WTC11 (cell line): ENCODE data around the gene RAP1GAP. TPM values are rescaled to one million over a fixed set of nuclear protein-coding genes. Genes with fewer than 3 reads are reported as not detected.
A peak's percentile ranks its signal among the peaks of the same experiment; 100 is the strongest.

Experiments
- ATAC-seq: fragments of 200-7000 bp; cut with Tn5 transposase; 2 replicates; pipeline ENCODE4 v1.10.0; 2021; ENCODE audit warnings: mild to moderate bottlenecking, moderate library complexity
- CTCF ChIA-PET: fragments of 300-600 bp; sonication (Branson Sonifier 250); formaldehyde crosslinking; loops from one replicate; lab custom pipeline; 2021; ENCODE audit warnings: antibody characterized with exemption; lab: Charles Lee
- POLR2A ChIA-PET: fragments of 350-600 bp; sonication (Branson Sonifier 250); formaldehyde crosslinking; loops from one replicate; lab custom pipeline; 2021; ENCODE audit warnings: antibody characterized with exemption; lab: Charles Lee
- DNase-seq: peaks from one replicate; pipeline ENCODE4 v3.0.0; 2021; ENCODE audit warnings: low spot score
- H3K27ac Mint-ChIP-seq: 2 replicates; pipeline ENCODE4 v1.8.0; 2021; ENCODE audit warnings: mixed read lengths
- H3K27me3 Mint-ChIP-seq: 2 replicates; pipeline ENCODE4 v1.8.0; 2021; ENCODE audit warnings: low read depth, mild to moderate bottlenecking, moderate library complexity, mixed read lengths
- H3K36me3 Mint-ChIP-seq: 2 replicates; pipeline ENCODE4 v1.8.0; 2021; ENCODE audit warnings: mixed read lengths
- H3K4me1 Mint-ChIP-seq: 2 replicates; pipeline ENCODE4 v1.8.0; 2022; ENCODE audit warnings: mixed read lengths
- H3K4me3 Mint-ChIP-seq: 2 replicates; pipeline ENCODE4 v1.8.0; 2021; ENCODE audit warnings: mild to moderate bottlenecking, moderate library complexity, mixed read lengths
- H3K9me3 Mint-ChIP-seq: 2 replicates; pipeline ENCODE4 v1.8.0; 2021; ENCODE audit warnings: mixed read lengths
- AR ChIP-seq: fragments of 250-450 bp; sonication (Bioruptor Pico); IDR thresholded peaks from 2 replicates; pipeline ENCODE4 v1.9.0; 2021; ENCODE audit warnings: mild to moderate bottlenecking
- ATF3 ChIP-seq: sonication (generic); formaldehyde crosslinking; conservative IDR thresholded peaks from 2 replicates; pipeline ENCODE4 v1.8.1; 2022; ENCODE audit warnings: mild to moderate bottlenecking, missing genetic modification reagents
- CBFB ChIP-seq: sonication (generic); formaldehyde crosslinking; IDR thresholded peaks from 2 replicates; pipeline ENCODE4 v1.8.1; 2022; ENCODE audit warnings: mild to moderate bottlenecking, low read depth, missing genetic modification reagents
- CREB1 ChIP-seq: sonication (generic); formaldehyde crosslinking; IDR thresholded peaks from 2 replicates; pipeline ENCODE4 v1.8.0; 2023; ENCODE audit warnings: mild to moderate bottlenecking, missing genetic modification reagents
- ELF4 ChIP-seq: sonication (generic); formaldehyde crosslinking; IDR thresholded peaks from 2 replicates; pipeline ENCODE4 v1.8.1; 2022; ENCODE audit warnings: low read depth, mild to moderate bottlenecking, moderate library complexity, missing genetic modification reagents
- EMX1 ChIP-seq: fragments of 250-450 bp; sonication (Bioruptor Pico); IDR thresholded peaks from 2 replicates; pipeline ENCODE4 v1.8.0; 2021; ENCODE audit warnings: mild to moderate bottlenecking
- ETV6 ChIP-seq: sonication (generic); formaldehyde crosslinking; IDR thresholded peaks from 2 replicates; pipeline ENCODE4 v1.8.1; 2022; ENCODE audit warnings: mild to moderate bottlenecking, missing genetic modification reagents
- FOXJ3 ChIP-seq: sonication (generic); formaldehyde crosslinking; IDR thresholded peaks from 2 replicates; pipeline ENCODE4 v1.9.0; 2021; ENCODE audit warnings: missing genetic modification reagents, mild to moderate bottlenecking, borderline replicate concordance
- GRHL2 ChIP-seq: fragments of 250-450 bp; sonication (Bioruptor Pico); IDR thresholded peaks from 2 replicates; pipeline ENCODE4 v1.8.0; 2022; ENCODE audit warnings: mild to moderate bottlenecking, moderate library complexity; ENCODE audit not compliant: insufficient replicate concordance, severe bottlenecking
- IRF2 ChIP-seq: sonication (generic); formaldehyde crosslinking; IDR thresholded peaks from 2 replicates; pipeline ENCODE4 v1.8.0; 2022; ENCODE audit warnings: low read depth, missing genetic modification reagents, borderline replicate concordance
- JAZF1 ChIP-seq: fragments of 250-450 bp; sonication (Bioruptor Pico); IDR thresholded peaks from 2 replicates; pipeline ENCODE4 v1.9.0; 2021; ENCODE audit warnings: moderate library complexity, mild to moderate bottlenecking, inconsistent platforms
- KAT7 ChIP-seq: sonication (generic); formaldehyde crosslinking; IDR thresholded peaks from 2 replicates; pipeline ENCODE4 v1.8.1; 2023; ENCODE audit warnings: missing genetic modification reagents, mild to moderate bottlenecking, borderline replicate concordance
- MXD4 ChIP-seq: fragments of 250-450 bp; sonication (Bioruptor Pico); IDR thresholded peaks from 2 replicates; pipeline ENCODE4 v1.8.0; 2021; ENCODE audit warnings: mild to moderate bottlenecking, moderate library complexity, borderline replicate concordance
- NFYB ChIP-seq: sonication (generic); formaldehyde crosslinking; conservative IDR thresholded peaks from 2 replicates; pipeline ENCODE4 v1.8.0; 2022; ENCODE audit warnings: low read depth, missing genetic modification reagents
- NR1H2 ChIP-seq: sonication (generic); formaldehyde crosslinking; IDR thresholded peaks from 2 replicates; pipeline ENCODE4 v1.9.0; 2021; ENCODE audit warnings: mild to moderate bottlenecking, moderate library complexity, missing genetic modification reagents
- PRRX2 ChIP-seq: fragments of 250-450 bp; sonication (Bioruptor Pico); IDR thresholded peaks from 2 replicates; pipeline ENCODE4 v1.8.0; 2021; ENCODE audit warnings: mild to moderate bottlenecking
- SMAD3 ChIP-seq: sonication (generic); formaldehyde crosslinking; IDR thresholded peaks from 2 replicates; pipeline ENCODE4 v1.8.0; 2022; ENCODE audit warnings: missing genetic modification reagents, mild to moderate bottlenecking, borderline replicate concordance
- SOX15 ChIP-seq: fragments of 250-450 bp; sonication (Bioruptor Pico); IDR thresholded peaks from 2 replicates; pipeline ENCODE4 v1.9.0; 2021; ENCODE audit warnings: mild to moderate bottlenecking
- TP53 ChIP-seq: sonication (generic); formaldehyde crosslinking; IDR thresholded peaks from 2 replicates; pipeline ENCODE4 v1.8.1; 2023; ENCODE audit warnings: mild to moderate bottlenecking, missing genetic modification reagents
- ZBTB43 ChIP-seq: sonication (generic); formaldehyde crosslinking; IDR thresholded peaks from 2 replicates; pipeline ENCODE4 v1.8.1; 2023; ENCODE audit warnings: mild to moderate bottlenecking, missing genetic modification reagents
- ZNF219 ChIP-seq: sonication (generic); formaldehyde crosslinking; IDR thresholded peaks from 2 replicates; pipeline ENCODE4 v1.8.0; 2023; ENCODE audit warnings: missing genetic modification reagents, mild to moderate bottlenecking, borderline replicate concordance
- total RNA-seq: library from RNA; stranded (reverse); gene quantifications from 3 replicates; pipeline ENCODE4 v1.2.3, GENCODE V29; 2021
- TF ChIP-seq, protein P1 (sequence below): sonication (generic); formaldehyde crosslinking; IDR thresholded peaks from 2 replicates; pipeline ENCODE4 v1.8.1; 2023; ENCODE audit warnings: mild to moderate bottlenecking, missing genetic modification reagents, borderline replicate concordance
- TF ChIP-seq, protein P2 (sequence below): fragments of 250-450 bp; sonication (Bioruptor Pico); conservative IDR thresholded peaks from 2 replicates; pipeline ENCODE4 v1.9.0; 2021; ENCODE audit warnings: mild to moderate bottlenecking
- TF ChIP-seq, protein P3 (sequence below): sonication (generic); formaldehyde crosslinking; conservative IDR thresholded peaks from 2 replicates; pipeline ENCODE4 v1.8.1; 2023; ENCODE audit warnings: mild to moderate bottlenecking, low read depth, missing genetic modification reagents, moderate library complexity

The RAP1GAP gene
- total RNA-seq, 1 experiment from 2014 or later = 7.6 TPM

DNA sequence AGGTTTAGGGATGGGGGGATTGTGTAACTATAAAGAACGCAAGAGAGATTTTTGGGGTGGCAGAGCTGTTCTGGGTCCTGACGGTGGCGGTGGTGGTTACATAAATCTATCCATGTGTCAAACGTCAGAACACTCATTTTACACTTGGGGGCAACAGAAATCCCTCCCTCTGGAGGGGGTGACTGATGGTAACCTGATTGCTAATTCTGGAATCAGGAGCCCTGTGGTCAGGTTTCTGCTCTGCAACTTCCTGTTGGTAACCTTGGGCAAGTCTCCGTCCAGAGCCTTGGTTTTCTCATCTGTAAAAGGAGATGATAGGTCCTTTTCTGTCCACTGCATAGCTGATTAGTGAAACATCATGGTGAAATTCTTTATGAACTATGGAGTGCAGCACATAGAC, 119.1 kb downstream of the RAP1GAP start (continued):
- TF ChIP-seq, protein P1, sequence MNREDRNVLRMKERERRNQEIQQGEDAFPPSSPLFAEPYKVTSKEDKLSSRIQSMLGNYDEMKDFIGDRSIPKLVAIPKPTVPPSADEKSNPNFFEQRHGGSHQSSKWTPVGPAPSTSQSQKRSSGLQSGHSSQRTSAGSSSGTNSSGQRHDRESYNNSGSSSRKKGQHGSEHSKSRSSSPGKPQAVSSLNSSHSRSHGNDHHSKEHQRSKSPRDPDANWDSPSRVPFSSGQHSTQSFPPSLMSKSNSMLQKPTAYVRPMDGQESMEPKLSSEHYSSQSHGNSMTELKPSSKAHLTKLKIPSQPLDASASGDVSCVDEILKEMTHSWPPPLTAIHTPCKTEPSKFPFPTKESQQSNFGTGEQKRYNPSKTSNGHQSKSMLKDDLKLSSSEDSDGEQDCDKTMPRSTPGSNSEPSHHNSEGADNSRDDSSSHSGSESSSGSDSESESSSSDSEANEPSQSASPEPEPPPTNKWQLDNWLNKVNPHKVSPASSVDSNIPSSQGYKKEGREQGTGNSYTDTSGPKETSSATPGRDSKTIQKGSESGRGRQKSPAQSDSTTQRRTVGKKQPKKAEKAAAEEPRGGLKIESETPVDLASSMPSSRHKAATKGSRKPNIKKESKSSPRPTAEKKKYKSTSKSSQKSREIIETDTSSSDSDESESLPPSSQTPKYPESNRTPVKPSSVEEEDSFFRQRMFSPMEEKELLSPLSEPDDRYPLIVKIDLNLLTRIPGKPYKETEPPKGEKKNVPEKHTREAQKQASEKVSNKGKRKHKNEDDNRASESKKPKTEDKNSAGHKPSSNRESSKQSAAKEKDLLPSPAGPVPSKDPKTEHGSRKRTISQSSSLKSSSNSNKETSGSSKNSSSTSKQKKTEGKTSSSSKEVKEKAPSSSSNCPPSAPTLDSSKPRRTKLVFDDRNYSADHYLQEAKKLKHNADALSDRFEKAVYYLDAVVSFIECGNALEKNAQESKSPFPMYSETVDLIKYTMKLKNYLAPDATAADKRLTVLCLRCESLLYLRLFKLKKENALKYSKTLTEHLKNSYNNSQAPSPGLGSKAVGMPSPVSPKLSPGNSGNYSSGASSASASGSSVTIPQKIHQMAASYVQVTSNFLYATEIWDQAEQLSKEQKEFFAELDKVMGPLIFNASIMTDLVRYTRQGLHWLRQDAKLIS (CRISPR knock-in tag) = no peak
- TF ChIP-seq GRHL2 (CRISPR knock-in tag) (no peak), IRF2 (CRISPR knock-in tag) (no peak), ETV6 (CRISPR knock-in tag) (no peak), ATF3 (CRISPR knock-in tag) (no peak), NR1H2 (no peak), SOX15 (CRISPR knock-in tag) (no peak), ELF4 (CRISPR knock-in tag) (no peak), PRRX2 (no peak), JAZF1 (CRISPR knock-in tag) (no peak)
- TF ChIP-seq, protein P2, sequence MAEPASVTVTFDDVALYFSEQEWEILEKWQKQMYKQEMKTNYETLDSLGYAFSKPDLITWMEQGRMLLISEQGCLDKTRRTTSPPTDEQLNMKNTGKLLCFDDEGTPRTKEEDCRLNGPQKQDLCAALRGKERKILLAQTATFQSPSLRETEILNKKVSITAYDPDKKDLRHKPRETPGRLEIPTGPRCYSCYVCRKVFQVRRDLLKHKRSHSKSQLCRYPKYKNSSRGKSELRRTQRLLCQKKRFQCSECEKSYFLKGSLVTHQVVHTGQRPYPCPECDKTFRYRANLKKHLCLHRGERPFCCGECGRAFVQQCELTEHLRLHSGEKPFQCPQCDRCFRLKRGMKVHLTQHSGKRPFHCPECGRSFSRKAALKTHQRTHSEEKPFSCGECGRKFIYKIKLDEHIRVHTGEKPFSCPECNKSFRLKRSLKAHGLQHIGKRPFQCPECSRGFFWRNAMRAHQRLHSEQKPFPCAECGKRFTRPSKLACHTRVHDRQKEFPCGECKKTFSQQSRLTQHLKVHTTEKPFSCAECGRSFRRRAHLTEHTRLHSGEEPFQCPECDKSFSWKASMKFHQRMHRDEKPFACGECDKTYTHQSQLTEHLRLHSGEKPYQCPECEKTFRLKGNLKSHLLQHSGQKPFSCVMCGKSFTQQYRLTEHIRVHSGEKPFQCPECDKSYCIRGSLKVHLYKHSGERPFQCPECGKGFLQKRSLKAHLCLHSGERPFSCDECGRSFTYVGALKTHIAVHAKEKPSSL (CRISPR knock-in tag) = no peak

DNA sequence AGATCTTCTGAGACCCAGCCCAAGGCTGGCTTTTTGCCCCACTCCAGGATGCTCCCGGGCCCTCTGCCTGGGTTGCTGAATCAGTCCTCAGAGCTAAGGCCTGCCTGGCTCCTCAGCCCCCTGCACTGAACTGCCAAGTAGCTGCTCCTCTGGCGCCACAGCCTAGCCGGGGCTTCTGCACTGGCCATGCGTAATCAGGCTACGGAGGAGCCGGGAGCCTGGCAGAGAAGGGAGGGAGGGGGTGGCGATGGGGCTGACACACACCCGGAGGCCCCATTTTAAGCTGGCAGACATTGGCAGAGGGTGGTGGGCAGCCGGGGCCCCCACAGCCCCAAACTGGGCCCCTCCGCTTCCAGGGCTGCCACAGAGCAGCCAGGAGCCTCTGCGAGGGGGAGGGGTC, 121.3 kb downstream of the RAP1GAP start:
- no peak for DNase-seq
- H3K27ac Mint-ChIP-seq = no peak overlapping the region
- CTCF ChIA-PET = interaction anchor here (0.8 to 1.7 kb wide), 3 partner anchors 11 to 278 kb away, joined by 3 to 6 read pairs (median 3); no protein-coding TSS in a partner anchor
- ATAC-seq = peak; percentile 40
- H3K36me3 Mint-ChIP-seq = no peaks in the 10 kb centered on the region
- H3K4me1 Mint-ChIP-seq = peaks cover 28% of the 10 kb centered on the region
- TF ChIP-seq NFYB (CRISPR knock-in tag) (no peak), ZNF219 (CRISPR knock-in tag) (no peak), ZBTB43 (CRISPR knock-in tag) (no peak), MXD4 (no peak), EMX1 (no peak), AR (CRISPR knock-in tag) (no peak), CREB1 (CRISPR knock-in tag) (no peak), KAT7 (CRISPR knock-in tag) (no peak), FOXJ3 (CRISPR knock-in tag) (no peak), TP53 (CRISPR knock-in tag) (no peak), CBFB (CRISPR knock-in tag) (no peak), SMAD3 (CRISPR knock-in tag) (no peak)
- TF ChIP-seq, protein P3, sequence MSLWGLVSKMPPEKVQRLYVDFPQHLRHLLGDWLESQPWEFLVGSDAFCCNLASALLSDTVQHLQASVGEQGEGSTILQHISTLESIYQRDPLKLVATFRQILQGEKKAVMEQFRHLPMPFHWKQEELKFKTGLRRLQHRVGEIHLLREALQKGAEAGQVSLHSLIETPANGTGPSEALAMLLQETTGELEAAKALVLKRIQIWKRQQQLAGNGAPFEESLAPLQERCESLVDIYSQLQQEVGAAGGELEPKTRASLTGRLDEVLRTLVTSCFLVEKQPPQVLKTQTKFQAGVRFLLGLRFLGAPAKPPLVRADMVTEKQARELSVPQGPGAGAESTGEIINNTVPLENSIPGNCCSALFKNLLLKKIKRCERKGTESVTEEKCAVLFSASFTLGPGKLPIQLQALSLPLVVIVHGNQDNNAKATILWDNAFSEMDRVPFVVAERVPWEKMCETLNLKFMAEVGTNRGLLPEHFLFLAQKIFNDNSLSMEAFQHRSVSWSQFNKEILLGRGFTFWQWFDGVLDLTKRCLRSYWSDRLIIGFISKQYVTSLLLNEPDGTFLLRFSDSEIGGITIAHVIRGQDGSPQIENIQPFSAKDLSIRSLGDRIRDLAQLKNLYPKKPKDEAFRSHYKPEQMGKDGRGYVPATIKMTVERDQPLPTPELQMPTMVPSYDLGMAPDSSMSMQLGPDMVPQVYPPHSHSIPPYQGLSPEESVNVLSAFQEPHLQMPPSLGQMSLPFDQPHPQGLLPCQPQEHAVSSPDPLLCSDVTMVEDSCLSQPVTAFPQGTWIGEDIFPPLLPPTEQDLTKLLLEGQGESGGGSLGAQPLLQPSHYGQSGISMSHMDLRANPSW (CRISPR knock-in tag) = no peak
- no peak overlapping the region for H3K4me3 Mint-ChIP-seq
- POLR2A ChIA-PET = no interaction called here
- H3K27me3 Mint-ChIP-seq = no peaks in the 10 kb centered on the region
- no peaks in the 10 kb centered on the region for H3K9me3 Mint-ChIP-seq
